Measurements from ENCODE around the gene LPGAT1. TPM values are rescaled to one million over a fixed set of nuclear protein-coding genes. Genes with fewer than 3 reads are reported as not detected.

The LPGAT1 gene
- total and polyA plus RNA-seq, 2 donors from 2014 or later = 7.1 to 67.4 TPM

DNA sequence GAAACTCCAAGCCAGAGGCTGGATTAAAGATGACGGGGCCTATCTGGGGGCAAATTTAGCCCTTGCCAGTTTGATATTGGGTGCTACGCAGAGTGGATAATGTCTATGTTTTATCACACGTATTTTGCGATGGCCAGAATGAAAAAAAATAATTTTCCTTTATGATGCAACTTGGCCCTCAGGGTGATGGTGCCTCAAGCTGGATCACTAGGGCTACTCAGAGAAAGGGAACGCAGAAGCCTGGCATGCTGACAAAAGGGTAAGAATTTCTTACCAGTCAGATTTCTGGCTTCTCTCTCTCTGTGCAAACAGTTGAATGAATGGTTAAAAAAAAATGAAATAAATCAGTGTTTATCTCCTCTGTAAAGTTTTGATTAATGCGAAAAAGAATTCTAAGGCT is 122.6 kb downstream of the LPGAT1 start:
- intact Hi-C loops (cut with DNase I) = no loop called here
- TF ChIP-seq, protein P1, sequence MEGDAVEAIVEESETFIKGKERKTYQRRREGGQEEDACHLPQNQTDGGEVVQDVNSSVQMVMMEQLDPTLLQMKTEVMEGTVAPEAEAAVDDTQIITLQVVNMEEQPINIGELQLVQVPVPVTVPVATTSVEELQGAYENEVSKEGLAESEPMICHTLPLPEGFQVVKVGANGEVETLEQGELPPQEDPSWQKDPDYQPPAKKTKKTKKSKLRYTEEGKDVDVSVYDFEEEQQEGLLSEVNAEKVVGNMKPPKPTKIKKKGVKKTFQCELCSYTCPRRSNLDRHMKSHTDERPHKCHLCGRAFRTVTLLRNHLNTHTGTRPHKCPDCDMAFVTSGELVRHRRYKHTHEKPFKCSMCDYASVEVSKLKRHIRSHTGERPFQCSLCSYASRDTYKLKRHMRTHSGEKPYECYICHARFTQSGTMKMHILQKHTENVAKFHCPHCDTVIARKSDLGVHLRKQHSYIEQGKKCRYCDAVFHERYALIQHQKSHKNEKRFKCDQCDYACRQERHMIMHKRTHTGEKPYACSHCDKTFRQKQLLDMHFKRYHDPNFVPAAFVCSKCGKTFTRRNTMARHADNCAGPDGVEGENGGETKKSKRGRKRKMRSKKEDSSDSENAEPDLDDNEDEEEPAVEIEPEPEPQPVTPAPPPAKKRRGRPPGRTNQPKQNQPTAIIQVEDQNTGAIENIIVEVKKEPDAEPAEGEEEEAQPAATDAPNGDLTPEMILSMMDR (IDR thresholded peaks at IDR 0.05; ENCODE audit: borderline replicate concordance, extremely low read depth, insufficient read depth) = no peak
- no peaks in the 10 kb centered on the region for H3K9me3 ChIP-seq (ENCODE audit: control insufficient read depth in 2 of 3, insufficient read depth in 1 of 3, low read length in 3 of 3)

DNA sequence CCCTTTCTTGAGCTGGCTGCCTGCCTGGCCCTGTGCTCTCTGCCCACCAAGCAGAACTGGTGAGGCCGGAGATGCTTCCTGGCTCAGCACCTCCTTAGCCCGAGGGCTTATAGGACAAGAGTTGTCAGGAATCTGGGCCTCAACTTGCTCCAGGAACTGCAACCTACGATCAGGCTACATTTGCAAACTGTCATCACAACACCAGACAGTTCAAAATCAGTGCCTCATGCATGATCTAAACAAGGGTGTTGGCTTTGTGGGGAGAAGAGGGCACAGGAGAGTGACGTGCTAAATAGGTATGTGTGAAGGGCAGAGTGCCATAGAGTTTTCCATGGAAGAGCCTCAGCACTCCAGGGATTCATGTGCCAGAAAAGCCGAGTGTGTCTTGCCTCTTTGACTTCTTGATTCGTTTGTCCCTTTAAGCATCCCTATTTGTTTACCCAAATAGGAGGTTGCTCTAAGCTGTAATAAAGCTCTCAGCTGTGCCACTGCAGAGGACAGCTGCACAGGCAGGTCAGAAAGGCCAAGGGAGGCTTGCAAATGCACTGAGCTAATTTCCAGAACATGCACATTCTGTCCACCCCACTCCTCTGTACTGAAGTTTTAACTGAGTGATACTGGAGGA is 125.0 kb downstream of the LPGAT1 start:
- no peak for FAIRE-seq
- intact Hi-C loops (cut with DNase I) = no loop called here
- no peak overlapping the region for H3K27ac ChIP-seq (ENCODE audit: low read depth in 2 of 2, low read length in 2 of 2)

More for the DNA sequence above, 122.6 kb downstream of the LPGAT1 start:
- FAIRE-seq = no peak
- H3K4me1 ChIP-seq (ENCODE audit: control insufficient read depth in 2 of 3, insufficient read depth in 2 of 3, low read depth in 1 of 3, low read length in 3 of 3) = no peaks in the 10 kb centered on the region
- no peak overlapping the region for H3K27ac ChIP-seq (ENCODE audit: low read depth in 2 of 2, low read length in 2 of 2)
- DNase-seq = no peak
- no peaks in the 10 kb centered on the region for H3K27me3 ChIP-seq (ENCODE audit: control insufficient read depth, insufficient read depth, low read length)
- no peaks in the 10 kb centered on the region for H3K36me3 ChIP-seq (ENCODE audit: control insufficient read depth in 2 of 3, insufficient read depth in 3 of 3, low read length in 3 of 3)
- H3K9ac ChIP-seq (ENCODE audit: low read length in 3 of 3) = no peak overlapping the region
- no peak overlapping the region for H3K4me3 ChIP-seq (ENCODE audit: low read length in 3 of 3)

DNA sequence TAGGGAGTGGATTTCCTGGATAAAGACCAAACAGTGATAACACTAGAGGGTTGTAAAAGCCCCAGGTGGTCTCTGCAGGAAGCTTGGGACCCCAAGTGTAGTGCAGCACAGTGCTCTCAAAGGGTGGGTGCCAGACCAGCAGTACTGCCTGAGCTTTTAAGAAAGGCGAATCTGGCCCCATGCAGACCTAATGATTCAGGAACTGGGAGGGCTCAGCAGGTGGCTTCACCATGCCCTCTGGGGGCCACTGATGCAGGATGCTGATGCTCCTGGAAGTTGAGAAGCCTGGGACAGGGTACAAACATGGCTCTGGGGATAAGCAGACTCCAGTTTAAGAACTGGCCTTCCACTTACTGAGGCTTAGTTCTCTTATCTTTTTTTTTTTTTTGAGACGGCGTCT is 126.0 kb downstream of the LPGAT1 start:
- FAIRE-seq (no peak), DNase-seq (no peak)
- Histone ChIP-seq H3K9ac (ENCODE audit: low read length in 3 of 3) (no peak overlapping the region), H3K27me3 (ENCODE audit: control insufficient read depth, insufficient read depth, low read length) (no peaks in the 10 kb centered on the region), H3K36me3 (ENCODE audit: control insufficient read depth in 2 of 3, insufficient read depth in 3 of 3, low read length in 3 of 3) (no peaks in the 10 kb centered on the region), H3K9me3 (ENCODE audit: control insufficient read depth in 2 of 3, insufficient read depth in 1 of 3, low read length in 3 of 3) (no peaks in the 10 kb centered on the region), H3K27ac (ENCODE audit: low read depth in 2 of 2, low read length in 2 of 2) (no peak overlapping the region), H3K4me1 (ENCODE audit: control insufficient read depth in 2 of 3, insufficient read depth in 2 of 3, low read depth in 1 of 3, low read length in 3 of 3) (no peaks in the 10 kb centered on the region), H3K4me3 (ENCODE audit: low read length in 3 of 3) (no peak overlapping the region)
- intact Hi-C loops (cut with DNase I) = no loop called here
- TF ChIP-seq, protein P1 (IDR thresholded peaks at IDR 0.05; ENCODE audit: borderline replicate concordance, extremely low read depth, insufficient read depth) = no peak

More for the DNA sequence above, 125.0 kb downstream of the LPGAT1 start:
- no peak overlapping the region for H3K9ac ChIP-seq (ENCODE audit: low read length in 3 of 3)
- no peaks in the 10 kb centered on the region for H3K36me3 ChIP-seq (ENCODE audit: control insufficient read depth in 2 of 3, insufficient read depth in 3 of 3, low read length in 3 of 3)
- TF ChIP-seq, protein P1 (IDR thresholded peaks at IDR 0.05; ENCODE audit: borderline replicate concordance, extremely low read depth, insufficient read depth) = no peak
- peak in 1 of 5 donors; percentile 33 for DNase-seq
- H3K4me1 ChIP-seq (ENCODE audit: control insufficient read depth in 2 of 3, insufficient read depth in 2 of 3, low read depth in 1 of 3, low read length in 3 of 3) = no peaks in the 10 kb centered on the region
- no peaks in the 10 kb centered on the region for H3K27me3 ChIP-seq (ENCODE audit: control insufficient read depth, insufficient read depth, low read length)
- no peaks in the 10 kb centered on the region for H3K9me3 ChIP-seq (ENCODE audit: control insufficient read depth in 2 of 3, insufficient read depth in 1 of 3, low read length in 3 of 3)
- no peak overlapping the region for H3K4me3 ChIP-seq (ENCODE audit: low read length in 3 of 3)
